OCI-LY3 (cell line): ENCODE measurements around the gene COLGALT1.

ENCODE experiments used
- H2AFZ ChIP-seq: fragments of 200-600, 300-600 bp; shearing (Covaris generic); 2 replicates; pipeline ENCODE4 v1.6.0; 2014; ENCODE audit warnings: antibody characterized with exemption, low read depth, low read length
- H3K27ac ChIP-seq: fragments of 200-600, 300-600 bp; sonication (generic); 2 replicates; pipeline ENCODE4 v1.5.1; 2014; ENCODE audit warnings: mild to moderate bottlenecking, low read length, moderate library complexity, mixed read lengths
- H3K27me3 ChIP-seq: fragments of 200-600, 300-600 bp; sonication (generic); 2 replicates; pipeline ENCODE4 v1.6.1; 2014; ENCODE audit warnings: low read depth, low read length, mixed read lengths
- H3K36me3 ChIP-seq: fragments of 200-600, 300-600 bp; sonication (generic); replicated peaks from 2 replicates; pipeline ENCODE3; 2014; ENCODE audit warnings: low read depth, low read length, mixed read lengths
- H3K4me1 ChIP-seq: fragments of 300-600, 200-600 bp; sonication (generic); 2 replicates; pipeline ENCODE4 v1.6.1; 2014; ENCODE audit warnings: low read length, mixed read lengths
- H3K4me2 ChIP-seq: fragments of 200-600, 300-600 bp; sonication (generic); 2 replicates; pipeline ENCODE4 v1.6.1; 2014; ENCODE audit warnings: low read length, mixed read lengths
- H3K4me3 ChIP-seq: fragments of 300-600, 200-600 bp; sonication (generic); 2 replicates; pipeline ENCODE4 v1.5.1; 2014; ENCODE audit warnings: antibody characterized with exemption, mild to moderate bottlenecking, low read length, moderate library complexity
- H3K79me2 ChIP-seq: fragments of 300-600, 200-600 bp; shearing (Covaris generic); 2 replicates; pipeline ENCODE4 v1.6.1; 2014; ENCODE audit warnings: mild to moderate bottlenecking, low read length, mixed read lengths
- H3K9ac ChIP-seq: fragments of 300-600, 200-600 bp; shearing (Covaris generic); 2 replicates; pipeline ENCODE4 v1.6.0; 2014; ENCODE audit warnings: mild to moderate bottlenecking, low read length, moderate library complexity
- H3K9me3 ChIP-seq: fragments of 200-600, 300-600 bp; shearing (Covaris generic); 2 replicates; pipeline ENCODE4 v1.6.1; 2014; ENCODE audit warnings: low read length, mixed read lengths; ENCODE audit not compliant: insufficient read depth
- H4K20me1 ChIP-seq: fragments of 200-600, 300-600 bp; sonication (generic); 2 replicates; pipeline ENCODE4 v1.6.1; 2016; ENCODE audit warnings: low read length, mixed read lengths; ENCODE audit not compliant: insufficient read depth
- CTCF ChIP-seq: fragments of 200-600, 300-600 bp; sonication (generic); IDR thresholded peaks from 2 replicates; pipeline ENCODE4 v1.5.1; 2014; ENCODE audit warnings: antibody characterized with exemption, low read length, low read depth
- EZH2phosphoT487 ChIP-seq: fragments of 200-600 bp; shearing (Covaris generic); IDR thresholded peaks from 2 replicates; pipeline ENCODE4 v1.6.1; 2018; ENCODE audit warnings: antibody characterized with exemption, mixed run types, low read depth

The COLGALT1 gene

GRCh38 chr19:17575871-17576757 lies 20.7 kb downstream of the COLGALT1 start:
- Histone ChIP-seq H4K20me1 (no peaks in the 10 kb centered on the region; the same call in 1 of the 2 replicates), H3K4me3 (no peak overlapping the region), H3K79me2 (no peaks in the 10 kb centered on the region), H3K4me1 (no peaks in the 10 kb centered on the region), H3K27ac (no peak overlapping the region), H3K27me3 (no peaks in the 10 kb centered on the region), H2AFZ (no peak overlapping the region), H3K9ac (no peak overlapping the region), H3K4me2 (no peak overlapping the region), H3K36me3 (peaks cover 52% of the 10 kb centered on the region), H3K9me3 (no peaks in the 10 kb centered on the region)
- TF ChIP-seq EZH2phosphoT487 (no peak), CTCF (no peak)

GRCh38 chr19:17576758-17577456 lies 21.5 kb downstream of the COLGALT1 start:
- no peaks in the 10 kb centered on the region for H3K4me1 ChIP-seq
- no peak overlapping the region for H3K9ac ChIP-seq
- H3K27ac ChIP-seq = no peak overlapping the region
- H3K9me3 ChIP-seq = no peaks in the 10 kb centered on the region
- H3K79me2 ChIP-seq = no peaks in the 10 kb centered on the region
- H4K20me1 ChIP-seq = no peaks in the 10 kb centered on the region; the same call in 1 of the 2 replicates
- TF ChIP-seq CTCF = no peak
- H3K36me3 ChIP-seq = peaks cover 55% of the 10 kb centered on the region
- no peaks in the 10 kb centered on the region for H3K27me3 ChIP-seq
- no peak overlapping the region for H2AFZ ChIP-seq
- no peak overlapping the region for H3K4me2 ChIP-seq
- no peak overlapping the region for H3K4me3 ChIP-seq

DNA sequence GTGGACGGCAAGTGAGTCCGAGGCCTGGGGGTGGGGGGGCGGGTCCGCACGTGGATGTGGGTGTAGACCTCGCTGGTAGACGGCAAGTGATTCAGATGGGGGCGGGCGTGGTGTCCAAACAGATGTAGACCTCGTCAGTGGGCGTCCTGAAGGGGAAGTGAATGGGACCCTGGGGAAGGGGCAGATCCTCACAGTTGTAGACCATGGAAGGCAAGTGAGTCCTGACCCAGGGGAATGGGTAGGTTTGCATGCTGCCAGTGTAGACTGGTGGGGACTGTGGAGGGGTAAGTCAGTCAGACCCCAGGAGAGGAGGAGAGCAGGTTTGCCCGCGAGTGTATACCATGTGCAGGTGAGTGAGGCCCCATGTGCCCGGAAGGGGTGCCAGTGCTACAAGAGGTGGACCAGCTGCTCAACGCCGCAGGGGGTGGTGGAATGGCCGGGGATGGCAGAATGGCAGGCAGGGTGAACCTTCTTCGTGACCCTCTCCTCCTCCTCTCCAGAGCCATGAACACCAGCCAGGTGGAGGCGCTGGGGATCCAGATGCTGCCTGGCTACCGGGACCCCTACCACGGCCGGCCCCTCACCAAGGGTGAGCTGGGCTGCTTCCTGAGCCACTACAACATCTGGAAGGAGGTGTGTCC lies 22.1 kb downstream of the COLGALT1 start:
- Histone ChIP-seq H3K4me1 (no peaks in the 10 kb centered on the region), H3K36me3 (peaks cover 59% of the 10 kb centered on the region), H3K4me2 (no peak overlapping the region), H4K20me1 (no peaks in the 10 kb centered on the region; the same call in 1 of the 2 replicates), H3K79me2 (no peaks in the 10 kb centered on the region), H3K27ac (no peak overlapping the region), H2AFZ (no peak overlapping the region), H3K9me3 (no peaks in the 10 kb centered on the region), H3K4me3 (no peak overlapping the region), H3K9ac (no peak overlapping the region), H3K27me3 (no peaks in the 10 kb centered on the region)
- no peak for TF ChIP-seq EZH2phosphoT487
- no peak for TF ChIP-seq CTCF
